GDM1 (cell line): ENCODE data around the gene ELK4.

Experiments used
- DNase-seq: peaks from one replicate; lab custom pipeline; 2025; lab: John Stamatoyannopoulos, UW

Gene ELK4

GRCh38 chr1:205629751-205630150, 2.1 kb downstream of the ELK4 start:
- no peak for DNase-seq

GRCh38 chr1:205627956-205628355, 3.9 kb downstream of the ELK4 start:
- DNase-seq, result no peak

- DNase-seq, result no peak
These were observed 5.6 kb downstream of the ELK4 start for GRCh38 chr1:205626216-205626615.

GRCh38 chr1:205623646-205624045, 8.2 kb downstream of the ELK4 start:
- DNase-seq, result no peak

- DNase-seq, result no peak
These were observed 11.5 kb downstream of the ELK4 start for GRCh38 chr1:205620269-205620668.

GRCh38 chr1:205619376-205619775, 12.4 kb downstream of the ELK4 start:
- no peak for DNase-seq

GRCh38 chr1:205616563-205617293, 15.1 kb downstream of the ELK4 start:
- no peak for DNase-seq

- DNase-seq, result no peak
These were observed 16.0 kb downstream of the ELK4 start for GRCh38 chr1:205615789-205616188.

- no peak for DNase-seq
These were observed 17.9 kb downstream of the ELK4 start for GRCh38 chr1:205613854-205614412.

GRCh38 chr1:205612556-205612955, 19.3 kb downstream of the ELK4 start:
- DNase-seq, result no peak

- DNase-seq, result no peak
These were observed 19.7 kb downstream of the ELK4 start for GRCh38 chr1:205612104-205612503.

GRCh38 chr1:205610901-205611466, 20.8 kb downstream of the ELK4 start:
- no peak for DNase-seq

- DNase-seq, result no peak
These were observed 21.8 kb downstream of the ELK4 start for GRCh38 chr1:205610036-205610435.

- DNase-seq, result no peak
These were observed 26.8 kb downstream of the ELK4 start for GRCh38 chr1:205604825-205605505.

- DNase-seq, result no peak
These were observed 27.8 kb downstream of the ELK4 start for GRCh38 chr1:205604059-205604458.

- no peak for DNase-seq
These were observed 30.6 kb downstream of the ELK4 start for GRCh38 chr1:205601205-205601604.

- no peak for DNase-seq
These were observed 31.7 kb downstream of the ELK4 start for GRCh38 chr1:205600085-205600484.

GRCh38 chr1:205599669-205600042, 32.2 kb downstream of the ELK4 start:
- DNase-seq, result no peak

- DNase-seq, result no peak
These were observed 32.8 kb downstream of the ELK4 start for GRCh38 chr1:205598841-205599668.

- DNase-seq, result no peak
These were observed 34.0 kb downstream of the ELK4 start for GRCh38 chr1:205597691-205598314.

GRCh38 chr1:205596876-205597275, 34.9 kb downstream of the ELK4 start:
- no peak for DNase-seq

- no peak for DNase-seq
These were observed 36.0 kb downstream of the ELK4 start for GRCh38 chr1:205595861-205596260.
